Glutamatergic neuron (in vitro differentiated cells): ENCODE data around the gene CENPN. TPM values are rescaled to one million over a fixed set of nuclear protein-coding genes. Genes with fewer than 3 reads are reported as not detected.

Experiments used
- DNase-seq: peaks from one replicate; pipeline ENCODE4 v3.0.0; 2022
- H3K27ac Mint-ChIP-seq: one replicate; pipeline ENCODE4 v1.8.0; 2020; ENCODE audit warnings: mild to moderate bottlenecking, mixed read lengths, inconsistent platforms; ENCODE audit not compliant: unreplicated experiment
- H3K27me3 Mint-ChIP-seq: one replicate; pipeline ENCODE4 v1.8.0; 2020; ENCODE audit warnings: mild to moderate bottlenecking, moderate library complexity, mixed read lengths, inconsistent platforms; ENCODE audit not compliant: unreplicated experiment
- H3K36me3 Mint-ChIP-seq: one replicate; pipeline ENCODE4 v1.8.0; 2020; ENCODE audit warnings: mild to moderate bottlenecking, mixed read lengths, inconsistent platforms; ENCODE audit not compliant: unreplicated experiment
- H3K4me1 Mint-ChIP-seq: one replicate; pipeline ENCODE4 v1.8.0; 2020; ENCODE audit warnings: mild to moderate bottlenecking, low read depth, mixed read lengths, inconsistent platforms; ENCODE audit not compliant: unreplicated experiment
- H3K4me3 Mint-ChIP-seq: one replicate; pipeline ENCODE4 v1.8.0; 2020; ENCODE audit warnings: mild to moderate bottlenecking, mixed read lengths, inconsistent platforms; ENCODE audit not compliant: unreplicated experiment
- H3K9me3 Mint-ChIP-seq: one replicate; pipeline ENCODE4 v1.8.0; 2020; ENCODE audit warnings: mild to moderate bottlenecking, moderate library complexity, mixed read lengths, inconsistent platforms; ENCODE audit not compliant: unreplicated experiment
- total RNA-seq: library from RNA; stranded (reverse); fragmentation: NEBNext Ultra II Directional; extraction: Animal tissue kit (Norgen Biotek cat#: 25700); gene quantifications from one replicate; pipeline ENCODE4 v1.2.1, GENCODE V29; 2021; ENCODE audit not compliant: unreplicated experiment
- TF ChIP-seq, protein P1 (sequence below): fragments of 200-600 bp; sonication (generic); IDR thresholded peaks from one replicate; pipeline ENCODE4 v1.5.0; 2021; ENCODE audit not compliant: partially characterized antibody, unreplicated experiment

The CENPN gene
- total RNA-seq, 1 donor from 2014 or later, result 9.2 TPM

DNA sequence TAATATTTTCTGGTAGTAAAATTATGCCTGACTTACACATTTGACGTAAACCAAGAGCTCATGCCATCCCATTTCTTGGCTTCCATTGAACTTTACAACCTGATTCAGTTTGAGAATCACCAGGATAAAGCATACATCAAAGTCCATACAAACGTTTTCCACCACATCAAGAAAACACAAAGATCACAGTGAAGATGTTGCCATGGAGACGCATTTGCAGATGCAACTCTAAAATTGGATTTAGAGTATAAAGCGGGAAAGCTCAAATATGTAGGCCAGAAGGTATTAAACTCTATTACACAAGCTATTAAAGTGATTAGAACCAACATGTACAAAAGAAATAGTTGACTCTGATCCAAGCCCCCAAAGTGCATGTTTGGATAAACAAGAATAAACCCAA lies 59.7 kb downstream of the CENPN start:
- H3K4me3 Mint-ChIP-seq, result no peak overlapping the region

DNA sequence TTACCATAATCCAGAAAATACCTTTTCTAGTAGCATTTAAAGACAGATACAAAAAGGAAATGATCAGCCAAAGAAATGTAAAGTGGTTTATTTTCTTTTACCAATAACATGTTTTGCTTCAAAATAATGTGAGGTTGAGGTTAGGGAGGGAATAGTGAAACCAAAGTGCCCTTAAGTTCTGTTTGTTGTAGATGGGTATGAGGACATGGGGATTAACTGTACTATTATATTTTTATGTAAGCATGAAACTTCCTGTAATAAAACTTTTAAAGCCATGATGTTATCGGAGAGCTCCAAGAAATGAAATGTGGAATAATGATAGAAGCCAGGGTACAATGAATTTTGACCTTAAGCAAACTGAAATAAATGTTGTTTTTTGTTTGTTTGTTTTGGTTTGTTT lies 60.2 kb downstream of the CENPN start:
- TF ChIP-seq, protein P1, sequence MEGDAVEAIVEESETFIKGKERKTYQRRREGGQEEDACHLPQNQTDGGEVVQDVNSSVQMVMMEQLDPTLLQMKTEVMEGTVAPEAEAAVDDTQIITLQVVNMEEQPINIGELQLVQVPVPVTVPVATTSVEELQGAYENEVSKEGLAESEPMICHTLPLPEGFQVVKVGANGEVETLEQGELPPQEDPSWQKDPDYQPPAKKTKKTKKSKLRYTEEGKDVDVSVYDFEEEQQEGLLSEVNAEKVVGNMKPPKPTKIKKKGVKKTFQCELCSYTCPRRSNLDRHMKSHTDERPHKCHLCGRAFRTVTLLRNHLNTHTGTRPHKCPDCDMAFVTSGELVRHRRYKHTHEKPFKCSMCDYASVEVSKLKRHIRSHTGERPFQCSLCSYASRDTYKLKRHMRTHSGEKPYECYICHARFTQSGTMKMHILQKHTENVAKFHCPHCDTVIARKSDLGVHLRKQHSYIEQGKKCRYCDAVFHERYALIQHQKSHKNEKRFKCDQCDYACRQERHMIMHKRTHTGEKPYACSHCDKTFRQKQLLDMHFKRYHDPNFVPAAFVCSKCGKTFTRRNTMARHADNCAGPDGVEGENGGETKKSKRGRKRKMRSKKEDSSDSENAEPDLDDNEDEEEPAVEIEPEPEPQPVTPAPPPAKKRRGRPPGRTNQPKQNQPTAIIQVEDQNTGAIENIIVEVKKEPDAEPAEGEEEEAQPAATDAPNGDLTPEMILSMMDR, result no peak
- H3K27me3 Mint-ChIP-seq, result no peaks in the 10 kb centered on the region
- no peak overlapping the region for H3K27ac Mint-ChIP-seq
- DNase-seq, result no peak
- no peaks in the 10 kb centered on the region for H3K4me1 Mint-ChIP-seq
- H3K9me3 Mint-ChIP-seq, result no peaks in the 10 kb centered on the region
- H3K36me3 Mint-ChIP-seq, result no peaks in the 10 kb centered on the region
- no peak overlapping the region for H3K4me3 Mint-ChIP-seq

More for the DNA sequence above, 59.7 kb downstream of the CENPN start:
- no peak for DNase-seq
- Mint-ChIP-seq H3K9me3 (no peaks in the 10 kb centered on the region), H3K27me3 (no peaks in the 10 kb centered on the region), H3K4me1 (peaks cover under 1% of the 10 kb centered on the region), H3K27ac (no peak overlapping the region), H3K36me3 (no peaks in the 10 kb centered on the region)
- TF ChIP-seq, protein P1, result no peak

DNA sequence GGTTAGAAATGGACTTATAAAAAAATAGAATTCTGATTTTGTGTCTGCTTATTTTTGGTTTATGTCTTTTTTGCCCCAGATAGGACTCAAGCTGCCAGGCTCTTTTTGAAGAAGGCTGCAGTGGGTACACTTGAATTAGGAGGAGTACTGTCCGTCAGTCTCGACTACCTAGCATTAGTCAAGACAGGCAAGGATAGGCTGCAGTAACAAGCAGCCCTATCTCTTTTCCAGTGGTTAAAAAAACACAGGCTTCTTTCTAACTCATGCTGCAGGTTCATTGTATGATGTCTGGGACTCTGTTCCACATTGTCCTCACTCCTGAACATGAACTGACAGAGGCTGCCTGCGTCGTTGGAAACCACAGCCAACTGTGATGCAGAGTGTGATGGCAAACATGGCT lies 62.0 kb downstream of the CENPN start:
- Mint-ChIP-seq H3K27ac (no peak overlapping the region), H3K4me1 (no peaks in the 10 kb centered on the region), H3K9me3 (no peaks in the 10 kb centered on the region), H3K36me3 (no peaks in the 10 kb centered on the region), H3K4me3 (no peak overlapping the region), H3K27me3 (no peaks in the 10 kb centered on the region)
- no peak for DNase-seq
- TF ChIP-seq, protein P1, result no peak

DNA sequence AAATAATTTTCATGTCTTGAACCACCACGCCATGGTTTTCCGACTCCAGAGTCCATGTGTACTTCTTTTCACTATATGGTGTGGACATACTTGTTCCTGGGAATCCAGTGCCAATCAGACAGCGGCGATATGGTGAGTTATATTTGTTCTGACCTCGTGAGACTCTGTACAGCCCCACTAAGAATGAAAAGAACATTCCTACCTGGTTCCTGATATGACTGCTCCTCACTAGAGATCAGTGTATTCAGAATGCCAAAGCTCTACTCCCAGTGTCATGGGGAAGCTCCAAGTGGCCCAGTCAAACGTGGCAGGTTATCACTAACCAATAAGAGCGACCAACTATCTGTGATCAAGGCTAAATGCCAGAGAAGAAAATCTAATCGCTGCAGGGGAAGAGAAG lies 64.0 kb downstream of the CENPN start:
- no peak overlapping the region for H3K4me3 Mint-ChIP-seq
- no peaks in the 10 kb centered on the region for H3K4me1 Mint-ChIP-seq
- DNase-seq, result no peak
- no peak overlapping the region for H3K27ac Mint-ChIP-seq
- H3K27me3 Mint-ChIP-seq, result no peaks in the 10 kb centered on the region
- no peaks in the 10 kb centered on the region for H3K36me3 Mint-ChIP-seq
- no peaks in the 10 kb centered on the region for H3K9me3 Mint-ChIP-seq
- TF ChIP-seq, protein P1, result no peak

DNA sequence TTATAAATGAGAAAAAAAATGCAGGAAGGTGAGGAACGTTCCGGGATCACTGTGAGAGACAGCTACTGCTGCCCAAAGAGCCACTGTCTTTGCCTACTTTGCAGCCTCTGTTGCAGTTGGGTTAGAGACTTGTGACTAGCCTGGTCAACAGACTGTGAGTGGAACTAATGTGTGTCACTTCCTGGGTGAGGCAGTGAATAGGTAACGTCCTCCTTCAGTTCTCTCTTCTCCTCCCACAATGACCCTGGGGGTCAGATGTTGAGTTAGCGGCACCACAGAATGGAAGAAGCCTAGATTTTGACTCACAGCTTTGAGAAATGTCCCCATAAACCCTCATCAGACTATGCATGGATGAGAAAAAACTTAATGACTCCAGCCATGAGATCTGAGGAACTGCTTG lies 64.8 kb downstream of the CENPN start:
- Mint-ChIP-seq H3K27me3 (no peaks in the 10 kb centered on the region), H3K27ac (no peak overlapping the region), H3K4me1 (no peaks in the 10 kb centered on the region), H3K36me3 (no peaks in the 10 kb centered on the region), H3K4me3 (no peak overlapping the region), H3K9me3 (no peaks in the 10 kb centered on the region)
- TF ChIP-seq, protein P1, result no peak
- DNase-seq, result no peak
